BJ (cell line): Measurements from ENCODE around the gene DRAP1. TPM values are rescaled to one million over a fixed set of nuclear protein-coding genes. Genes with fewer than 3 reads are reported as not detected.

Experiments
- CTCF ChIA-PET: fragments of 350-600 bp; formaldehyde crosslinking; extraction: SDS; loops from one replicate; lab custom pipeline; 2021; ENCODE audit warnings: antibody characterized with exemption, inconsistent platforms; lab: Yijun Ruan, JAX
- POLR2A ChIA-PET: fragments of 300-600 bp; sonication (Branson Sonifier 250); formaldehyde crosslinking; extraction: SDS; loops from one replicate; lab custom pipeline; 2021; ENCODE audit warnings: antibody characterized with exemption; lab: Charles Lee
- DNase-seq: peaks from one replicate; pipeline ENCODE4 v3.0.0-alpha.2; 2011; ENCODE audit warnings: low read depth
- H3K27me3 ChIP-seq: 2 replicates; pipeline ENCODE4 v1.6.0; 2011; ENCODE audit warnings: low read length; ENCODE audit not compliant: control insufficient read depth, insufficient read depth
- H3K36me3 ChIP-seq: 2 replicates; pipeline ENCODE4 v1.5.1; 2011; ENCODE audit warnings: low read length; ENCODE audit not compliant: control insufficient read depth, insufficient read depth
- H3K4me3 ChIP-seq: 2 replicates; pipeline ENCODE4 v1.5.1; 2011; ENCODE audit warnings: low read depth, mild to moderate bottlenecking, control low read depth, low read length
- polyA plus RNA-seq: library from polyadenylated mRNA; depleted of rRNA; stranded (reverse); fragments of >200 nt; gene quantifications from 2 replicates; pipeline ENCODE4 v1.2.3, GENCODE V29; 2011
- TF ChIP-seq, protein P1 (sequence below): IDR thresholded peaks from 2 replicates; pipeline ENCODE4 v1.5.1; 2011; ENCODE audit warnings: low read depth, mild to moderate bottlenecking, control low read depth, inconsistent platforms, low read length, moderate library complexity; ENCODE audit not compliant: insufficient read depth

Gene DRAP1
- polyA plus RNA-seq, 1 experiment = 137 TPM

DNA sequence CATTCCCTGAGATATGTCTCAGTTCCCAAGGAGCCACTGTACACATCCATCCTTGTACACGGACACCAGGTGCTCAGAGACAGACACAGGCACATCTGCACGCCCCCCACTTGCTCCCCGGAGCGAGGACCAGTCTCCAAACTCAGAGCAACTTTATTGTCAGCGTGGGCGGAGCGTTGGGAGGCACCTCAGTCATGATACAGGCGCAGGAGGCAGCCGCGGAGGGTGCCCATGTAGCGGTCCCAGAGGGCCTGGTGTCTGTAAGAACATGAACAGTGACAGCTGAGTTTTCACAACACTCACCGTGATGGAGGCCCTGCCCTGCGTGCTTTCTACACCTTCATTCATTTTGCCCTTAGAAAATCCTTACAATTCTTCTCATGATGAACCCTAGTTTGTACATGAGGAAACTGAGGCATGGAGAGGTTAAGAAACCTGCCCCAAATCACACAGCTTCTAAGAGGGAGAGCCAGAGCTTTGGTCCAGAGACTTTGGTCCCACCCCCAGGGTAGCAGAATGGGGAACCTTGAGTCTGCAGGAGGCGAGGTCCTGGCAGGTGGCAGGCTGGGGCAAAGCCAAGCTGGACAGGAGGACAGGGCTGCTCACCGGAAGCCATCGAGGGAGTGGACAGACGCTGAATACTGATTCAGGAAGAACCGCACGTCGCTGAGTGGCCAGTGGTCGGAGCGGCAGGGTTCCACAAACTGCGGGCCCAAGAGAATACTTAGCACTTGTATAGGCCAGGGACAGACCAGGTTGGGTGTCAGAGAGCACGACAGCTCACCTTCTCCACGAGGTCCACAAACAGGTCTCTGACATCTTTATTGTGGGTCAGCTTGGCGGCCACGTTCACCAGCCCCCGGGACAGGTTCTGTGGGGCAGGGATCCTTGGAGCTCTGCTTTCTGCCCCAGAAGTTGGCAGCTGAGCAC lies 35.2 kb upstream of the DRAP1 start:
- CTCF ChIA-PET = interaction anchor here (0.6 to 11.7 kb wide), 37 partner anchors 7 to 513 kb away, joined by 3 to 130 read pairs (median 6); partner anchors contain the start of genes C11orf68, CST6, EFEMP2 and FOSL1
- Histone ChIP-seq H3K4me3 (no peak overlapping the region), H3K27me3 (no peaks in the 10 kb centered on the region), H3K36me3 (peaks cover 26% of the 10 kb centered on the region)
- POLR2A ChIA-PET = no interaction called here
- TF ChIP-seq, protein P1, sequence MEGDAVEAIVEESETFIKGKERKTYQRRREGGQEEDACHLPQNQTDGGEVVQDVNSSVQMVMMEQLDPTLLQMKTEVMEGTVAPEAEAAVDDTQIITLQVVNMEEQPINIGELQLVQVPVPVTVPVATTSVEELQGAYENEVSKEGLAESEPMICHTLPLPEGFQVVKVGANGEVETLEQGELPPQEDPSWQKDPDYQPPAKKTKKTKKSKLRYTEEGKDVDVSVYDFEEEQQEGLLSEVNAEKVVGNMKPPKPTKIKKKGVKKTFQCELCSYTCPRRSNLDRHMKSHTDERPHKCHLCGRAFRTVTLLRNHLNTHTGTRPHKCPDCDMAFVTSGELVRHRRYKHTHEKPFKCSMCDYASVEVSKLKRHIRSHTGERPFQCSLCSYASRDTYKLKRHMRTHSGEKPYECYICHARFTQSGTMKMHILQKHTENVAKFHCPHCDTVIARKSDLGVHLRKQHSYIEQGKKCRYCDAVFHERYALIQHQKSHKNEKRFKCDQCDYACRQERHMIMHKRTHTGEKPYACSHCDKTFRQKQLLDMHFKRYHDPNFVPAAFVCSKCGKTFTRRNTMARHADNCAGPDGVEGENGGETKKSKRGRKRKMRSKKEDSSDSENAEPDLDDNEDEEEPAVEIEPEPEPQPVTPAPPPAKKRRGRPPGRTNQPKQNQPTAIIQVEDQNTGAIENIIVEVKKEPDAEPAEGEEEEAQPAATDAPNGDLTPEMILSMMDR = no peak
- no peak for DNase-seq

- DNase-seq = no peak
- ChIA-PET CTCF (interaction anchor here (0.6 to 11.7 kb wide), 35 partner anchors 8 to 514 kb away, joined by 3 to 130 read pairs (median 6); partner anchors contain the start of genes C11orf68, CST6, EFEMP2 and FOSL1), POLR2A (interaction anchor here (0.6 kb wide), 1 partner anchor 379 kb away, joined by 3 read pairs; no protein-coding TSS in a partner anchor)
- Histone ChIP-seq H3K36me3 (peaks cover 26% of the 10 kb centered on the region), H3K27me3 (no peaks in the 10 kb centered on the region), H3K4me3 (no peak overlapping the region)
- TF ChIP-seq, protein P1 = peak; percentile 100
Observed at GRCh38 chr11:65884716-65885092, 34.5 kb upstream of the DRAP1 start.

- TF ChIP-seq, protein P1 = no peak
- ChIA-PET POLR2A (interaction anchor here (0.6 kb wide), 1 partner anchor 380 kb away, joined by 3 read pairs; no protein-coding TSS in a partner anchor), CTCF (interaction anchor here (0.6 to 11.7 kb wide), 26 partner anchors 9 to 192 kb away, joined by 3 to 130 read pairs (median 8); partner anchors contain the start of genes C11orf68, CST6, EFEMP2 and FOSL1)
- Histone ChIP-seq H3K27me3 (no peaks in the 10 kb centered on the region), H3K36me3 (peaks cover 26% of the 10 kb centered on the region), H3K4me3 (no peak overlapping the region)
- no peak for DNase-seq
Observed at GRCh38 chr11:65885231-65885630, 34.0 kb upstream of the DRAP1 start.

GRCh38 chr11:65885808-65886536 lies 33.3 kb upstream of the DRAP1 start:
- ChIA-PET CTCF (interaction anchor here (1.0 to 11.7 kb wide), 15 partner anchors 9 to 174 kb away, joined by 3 to 130 read pairs (median 9); partner anchors contain the start of genes EFEMP2, FOSL1, KAT5 and MUS81), POLR2A (interaction anchor here (0.6 kb wide), 1 partner anchor 9 kb away, joined by 3 read pairs; no protein-coding TSS in a partner anchor)
- TF ChIP-seq, protein P1 = no peak

More at GRCh38 chr11:65885808-65886536, 33.3 kb upstream of the DRAP1 start:
- Histone ChIP-seq H3K4me3 (no peak overlapping the region), H3K27me3 (no peaks in the 10 kb centered on the region), H3K36me3 (peaks cover 26% of the 10 kb centered on the region)
- no peak for DNase-seq
